GM18951 (cell line): ENCODE measurements around the gene TRPV6.

Experiments
- POLR2A ChIP-seq: IDR thresholded peaks from 4 replicates; pipeline ENCODE4 v1.6.1; 2011; ENCODE audit warnings: mild to moderate bottlenecking; ENCODE audit not compliant: insufficient read length, insufficient read depth; ENCODE audit errors: extremely low read depth
- in situ Hi-C: fragments of 300-500 bp; cut with MboI; formaldehyde crosslinking; loops from one replicate; pipeline ENCODE4 v1.12.0; 2022; ENCODE audit warnings: low sequenced_read_pairs, mixed read lengths, inconsistent platforms; ENCODE audit not compliant: unreplicated experiment

TRPV6 gene

GRCh38 chr7:142884286-142884640 is 1.3 kb downstream of the TRPV6 start:
- no peak for TF ChIP-seq POLR2A
- in situ Hi-C loops = no loop called here

GRCh38 chr7:142883571-142884285 is 1.8 kb downstream of the TRPV6 start:
- no peak for TF ChIP-seq POLR2A
- in situ Hi-C loops = no loop called here

- in situ Hi-C loops = no loop called here
- no peak for TF ChIP-seq POLR2A
These were observed 2.4 kb downstream of the TRPV6 start for GRCh38 chr7:142883145-142883544.

- in situ Hi-C loops = no loop called here
These were observed 3.2 kb downstream of the TRPV6 start for GRCh38 chr7:142882338-142882678.

GRCh38 chr7:142881586-142882337 is 3.8 kb downstream of the TRPV6 start:
- in situ Hi-C loops = no loop called here
- no peak for TF ChIP-seq POLR2A

More at GRCh38 chr7:142882338-142882678, 3.2 kb downstream of the TRPV6 start:
- TF ChIP-seq POLR2A = no peak

- TF ChIP-seq POLR2A = no peak
These were observed 4.6 kb downstream of the TRPV6 start for GRCh38 chr7:142880876-142881505.

GRCh38 chr7:142879060-142879459 is 6.5 kb downstream of the TRPV6 start:
- TF ChIP-seq POLR2A = no peak
- in situ Hi-C loops = loop anchor here (10.0 kb wide), 1 partner anchor 126 kb away; no protein-coding TSS in a partner anchor

More at GRCh38 chr7:142880876-142881505, 4.6 kb downstream of the TRPV6 start:
- in situ Hi-C loops = no loop called here

- no peak for TF ChIP-seq POLR2A
- in situ Hi-C loops = loop anchor here (10.0 kb wide), 1 partner anchor 126 kb away; no protein-coding TSS in a partner anchor
These were observed 7.2 kb downstream of the TRPV6 start for GRCh38 chr7:142878315-142878714.

GRCh38 chr7:142876991-142877910 is 8.3 kb downstream of the TRPV6 start:
- no peak for TF ChIP-seq POLR2A
- in situ Hi-C loops = loop anchor here (10.0 kb wide), 1 partner anchor 128 kb away; no protein-coding TSS in a partner anchor

- in situ Hi-C loops = loop anchor here (10.0 kb wide), 1 partner anchor 128 kb away; no protein-coding TSS in a partner anchor
- no peak for TF ChIP-seq POLR2A
These were observed 9.1 kb downstream of the TRPV6 start for GRCh38 chr7:142876236-142876960.

GRCh38 chr7:142875456-142875855 is 10.1 kb downstream of the TRPV6 start:
- no peak for TF ChIP-seq POLR2A
- in situ Hi-C loops = loop anchor here (10.0 kb wide), 1 partner anchor 129 kb away; no protein-coding TSS in a partner anchor

GRCh38 chr7:142874837-142875236 is 10.7 kb downstream of the TRPV6 start:
- in situ Hi-C loops = loop anchor here (10.0 to 25.0 kb wide), 2 partner anchors 130 to 337 kb away; partner anchors contain the start of gene TAS2R40
- TF ChIP-seq POLR2A = no peak
